HL-60 (cell line): ENCODE results near the gene OR5AK2.

Experiments
- DNase-seq, 2 experiments: peaks; one replicate each; pipeline ENCODE4 v3.0.0-alpha.2; 2010 to 2020; ENCODE audit warnings: low read depth in 1 of 2, low spot score in 1 of 2
- H3K27ac ChIP-seq: fragments of 250-450 bp; sonication (Bioruptor Pico); replicated peaks from 2 replicates; pipeline ENCODE4 v1.5.1; 2020; ENCODE audit warnings: mild to moderate bottlenecking, moderate library complexity
- H3K27me3 ChIP-seq: fragments of 250-450 bp; sonication (Bioruptor Pico); 2 replicates; pipeline ENCODE4 v1.5.1; 2021; ENCODE audit warnings: mild to moderate bottlenecking, moderate library complexity; ENCODE audit not compliant: insufficient read depth, poor library complexity, severe bottlenecking
- H3K4me3 ChIP-seq: replicated peaks from 2 replicates; pipeline ENCODE4 v1.5.1; 2011; ENCODE audit warnings: mild to moderate bottlenecking, control low read depth, low read length; ENCODE audit not compliant: insufficient read depth
- GABPA ChIP-seq: IDR thresholded peaks from 2 replicates; pipeline ENCODE4 v1.6.1; 2012; ENCODE audit warnings: low read depth
- POLR2AphosphoS5 ChIP-seq: IDR thresholded peaks from 2 replicates; pipeline ENCODE4 v1.6.1; 2012; ENCODE audit warnings: low read depth
- SPI1 ChIP-seq: IDR thresholded peaks from 2 replicates; pipeline ENCODE4 v1.6.1; 2012; ENCODE audit warnings: low read depth, mild to moderate bottlenecking, borderline replicate concordance
- TF ChIP-seq, protein P1 (sequence below): IDR thresholded peaks from one replicate; pipeline ENCODE4 v1.5.1; 2011; ENCODE audit warnings: low read length, control low read depth, inconsistent platforms; ENCODE audit not compliant: insufficient read depth
- TF ChIP-seq, protein P2 (sequence below): IDR thresholded peaks from 2 replicates; pipeline ENCODE4 v1.6.1; 2012; ENCODE audit warnings: low read depth; ENCODE audit not compliant: insufficient replicate concordance

Gene OR5AK2

DNA sequence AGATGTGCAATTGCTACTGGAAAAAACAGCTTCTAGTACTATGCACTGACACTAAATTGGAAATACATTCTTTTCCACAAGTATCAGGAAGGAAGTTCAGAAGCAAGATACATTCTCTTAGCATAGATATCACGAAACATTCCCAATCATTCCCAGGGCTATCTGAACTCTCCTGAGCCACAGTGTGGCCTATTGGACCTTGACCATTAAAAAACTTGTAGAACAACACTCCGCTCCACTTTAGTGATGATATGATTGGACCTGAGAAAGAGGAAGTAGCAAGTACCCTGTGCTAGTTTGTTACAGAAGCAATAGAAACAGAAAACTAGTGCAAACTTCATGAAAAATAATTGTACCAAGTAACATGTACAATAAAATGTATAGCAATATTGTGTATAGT lies 11.4 kb upstream of the OR5AK2 start:
- Histone ChIP-seq H3K27me3 (no peaks in the 10 kb centered on the region), H3K4me3 (no peak overlapping the region), H3K27ac (no peak overlapping the region)
- TF ChIP-seq POLR2AphosphoS5: no peak
- TF ChIP-seq, protein P1, sequence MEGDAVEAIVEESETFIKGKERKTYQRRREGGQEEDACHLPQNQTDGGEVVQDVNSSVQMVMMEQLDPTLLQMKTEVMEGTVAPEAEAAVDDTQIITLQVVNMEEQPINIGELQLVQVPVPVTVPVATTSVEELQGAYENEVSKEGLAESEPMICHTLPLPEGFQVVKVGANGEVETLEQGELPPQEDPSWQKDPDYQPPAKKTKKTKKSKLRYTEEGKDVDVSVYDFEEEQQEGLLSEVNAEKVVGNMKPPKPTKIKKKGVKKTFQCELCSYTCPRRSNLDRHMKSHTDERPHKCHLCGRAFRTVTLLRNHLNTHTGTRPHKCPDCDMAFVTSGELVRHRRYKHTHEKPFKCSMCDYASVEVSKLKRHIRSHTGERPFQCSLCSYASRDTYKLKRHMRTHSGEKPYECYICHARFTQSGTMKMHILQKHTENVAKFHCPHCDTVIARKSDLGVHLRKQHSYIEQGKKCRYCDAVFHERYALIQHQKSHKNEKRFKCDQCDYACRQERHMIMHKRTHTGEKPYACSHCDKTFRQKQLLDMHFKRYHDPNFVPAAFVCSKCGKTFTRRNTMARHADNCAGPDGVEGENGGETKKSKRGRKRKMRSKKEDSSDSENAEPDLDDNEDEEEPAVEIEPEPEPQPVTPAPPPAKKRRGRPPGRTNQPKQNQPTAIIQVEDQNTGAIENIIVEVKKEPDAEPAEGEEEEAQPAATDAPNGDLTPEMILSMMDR: no peak
- TF ChIP-seq GABPA: no peak
- no peak for DNase-seq

DNA sequence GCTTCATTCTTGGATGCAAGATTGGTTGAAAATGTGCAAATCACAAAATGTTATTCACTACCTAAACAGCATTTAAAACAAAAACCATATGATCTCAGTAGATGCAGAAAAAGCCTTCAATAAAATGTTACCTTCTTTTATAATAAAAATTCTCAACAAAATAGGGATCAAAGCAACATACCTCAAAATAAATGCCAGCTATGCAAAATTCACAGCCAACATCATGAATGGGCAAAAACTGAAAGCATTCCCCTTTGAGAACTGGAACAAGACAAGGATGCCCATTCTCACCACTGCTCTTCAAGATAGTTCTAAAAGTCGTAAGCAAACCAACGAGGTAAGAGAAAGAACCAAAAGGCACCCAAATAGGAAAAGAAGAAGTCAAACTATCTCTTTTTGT lies 2.0 kb downstream of the OR5AK2 start:
- H3K27me3 ChIP-seq: no peaks in the 10 kb centered on the region
- no peak overlapping the region for H3K4me3 ChIP-seq
- TF ChIP-seq, protein P1: no peak
- TF ChIP-seq GABPA (no peak), POLR2AphosphoS5 (no peak), SPI1 (no peak)
- TF ChIP-seq, protein P2, sequence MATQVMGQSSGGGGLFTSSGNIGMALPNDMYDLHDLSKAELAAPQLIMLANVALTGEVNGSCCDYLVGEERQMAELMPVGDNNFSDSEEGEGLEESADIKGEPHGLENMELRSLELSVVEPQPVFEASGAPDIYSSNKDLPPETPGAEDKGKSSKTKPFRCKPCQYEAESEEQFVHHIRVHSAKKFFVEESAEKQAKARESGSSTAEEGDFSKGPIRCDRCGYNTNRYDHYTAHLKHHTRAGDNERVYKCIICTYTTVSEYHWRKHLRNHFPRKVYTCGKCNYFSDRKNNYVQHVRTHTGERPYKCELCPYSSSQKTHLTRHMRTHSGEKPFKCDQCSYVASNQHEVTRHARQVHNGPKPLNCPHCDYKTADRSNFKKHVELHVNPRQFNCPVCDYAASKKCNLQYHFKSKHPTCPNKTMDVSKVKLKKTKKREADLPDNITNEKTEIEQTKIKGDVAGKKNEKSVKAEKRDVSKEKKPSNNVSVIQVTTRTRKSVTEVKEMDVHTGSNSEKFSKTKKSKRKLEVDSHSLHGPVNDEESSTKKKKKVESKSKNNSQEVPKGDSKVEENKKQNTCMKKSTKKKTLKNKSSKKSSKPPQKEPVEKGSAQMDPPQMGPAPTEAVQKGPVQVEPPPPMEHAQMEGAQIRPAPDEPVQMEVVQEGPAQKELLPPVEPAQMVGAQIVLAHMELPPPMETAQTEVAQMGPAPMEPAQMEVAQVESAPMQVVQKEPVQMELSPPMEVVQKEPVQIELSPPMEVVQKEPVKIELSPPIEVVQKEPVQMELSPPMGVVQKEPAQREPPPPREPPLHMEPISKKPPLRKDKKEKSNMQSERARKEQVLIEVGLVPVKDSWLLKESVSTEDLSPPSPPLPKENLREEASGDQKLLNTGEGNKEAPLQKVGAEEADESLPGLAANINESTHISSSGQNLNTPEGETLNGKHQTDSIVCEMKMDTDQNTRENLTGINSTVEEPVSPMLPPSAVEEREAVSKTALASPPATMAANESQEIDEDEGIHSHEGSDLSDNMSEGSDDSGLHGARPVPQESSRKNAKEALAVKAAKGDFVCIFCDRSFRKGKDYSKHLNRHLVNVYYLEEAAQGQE: no peak
- no peak overlapping the region for H3K27ac ChIP-seq
- no peak for DNase-seq

DNA sequence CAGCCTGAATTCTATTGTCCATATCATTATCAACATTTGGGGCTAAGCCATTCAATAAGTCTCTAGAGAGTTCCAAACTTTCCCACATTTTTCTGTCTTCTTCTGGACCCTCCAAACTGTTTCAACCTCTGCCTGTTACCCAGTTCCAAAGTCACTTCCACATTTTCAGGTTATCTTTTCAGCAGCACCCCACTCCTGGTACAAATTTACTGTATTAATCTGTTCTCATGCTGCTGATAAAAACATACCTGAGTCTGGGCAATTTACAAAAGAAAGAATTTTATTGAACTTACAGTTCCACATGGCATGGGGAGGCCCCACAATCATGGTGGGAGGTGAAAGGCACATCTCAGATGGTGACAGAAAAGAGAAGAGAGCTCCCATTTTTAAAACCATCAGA lies 5.8 kb downstream of the OR5AK2 start:
- TF ChIP-seq GABPA (no peak), SPI1 (no peak), POLR2AphosphoS5 (no peak)
- TF ChIP-seq, protein P2: no peak
- TF ChIP-seq, protein P1: no peak
- Histone ChIP-seq H3K27ac (no peak overlapping the region), H3K27me3 (no peaks in the 10 kb centered on the region), H3K4me3 (no peak overlapping the region)
- DNase-seq: no peak

DNA sequence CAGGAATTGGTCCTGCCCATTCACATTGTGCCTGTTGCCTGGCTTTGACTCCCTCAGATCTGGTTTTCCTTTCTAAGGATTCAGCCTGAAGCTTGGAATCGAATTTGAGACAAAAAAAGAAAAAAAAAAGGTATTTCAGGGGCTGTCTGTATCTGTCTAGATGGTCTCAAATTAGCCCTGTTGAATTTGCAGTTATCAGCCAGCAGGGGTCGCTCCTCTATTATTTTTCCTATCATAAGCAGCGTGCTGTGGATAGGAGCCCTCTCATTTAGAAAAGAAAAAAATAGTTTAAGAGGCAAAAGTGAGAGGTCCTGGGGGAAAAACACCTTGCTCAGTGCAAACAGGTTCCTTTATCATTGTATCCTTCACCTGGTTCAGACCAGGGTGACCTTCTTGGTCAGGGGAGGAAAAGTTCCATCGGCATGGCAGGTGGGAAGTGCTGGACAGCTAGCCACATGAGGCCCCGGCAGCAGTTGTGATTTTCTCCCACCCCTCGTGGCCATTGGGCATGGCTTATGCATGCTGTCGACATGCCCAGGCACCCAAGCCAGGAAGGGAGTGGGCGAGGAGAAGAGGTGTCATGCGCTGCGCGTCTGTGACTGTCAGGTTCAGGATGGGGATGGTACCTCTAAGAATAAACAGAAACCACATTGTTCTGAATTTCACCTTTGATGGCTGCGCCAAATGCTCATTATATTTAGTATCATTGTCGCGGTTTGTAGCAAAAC lies 13.1 kb downstream of the OR5AK2 start:
- Histone ChIP-seq H3K27ac (no peak overlapping the region), H3K4me3 (no peak overlapping the region), H3K27me3 (no peaks in the 10 kb centered on the region)
- TF ChIP-seq POLR2AphosphoS5 (no peak), SPI1 (no peak), GABPA (no peak)
- TF ChIP-seq, protein P1: peak; percentile 2
- no peak for DNase-seq
